ENCODE data around the gene NUP98.
"Not testable (repeated sequence)": the region's sequence is repeated elsewhere in the genome, so short reads cannot be mapped to it uniquely, and the experiment has no call there.

NUP98 gene

DNA sequence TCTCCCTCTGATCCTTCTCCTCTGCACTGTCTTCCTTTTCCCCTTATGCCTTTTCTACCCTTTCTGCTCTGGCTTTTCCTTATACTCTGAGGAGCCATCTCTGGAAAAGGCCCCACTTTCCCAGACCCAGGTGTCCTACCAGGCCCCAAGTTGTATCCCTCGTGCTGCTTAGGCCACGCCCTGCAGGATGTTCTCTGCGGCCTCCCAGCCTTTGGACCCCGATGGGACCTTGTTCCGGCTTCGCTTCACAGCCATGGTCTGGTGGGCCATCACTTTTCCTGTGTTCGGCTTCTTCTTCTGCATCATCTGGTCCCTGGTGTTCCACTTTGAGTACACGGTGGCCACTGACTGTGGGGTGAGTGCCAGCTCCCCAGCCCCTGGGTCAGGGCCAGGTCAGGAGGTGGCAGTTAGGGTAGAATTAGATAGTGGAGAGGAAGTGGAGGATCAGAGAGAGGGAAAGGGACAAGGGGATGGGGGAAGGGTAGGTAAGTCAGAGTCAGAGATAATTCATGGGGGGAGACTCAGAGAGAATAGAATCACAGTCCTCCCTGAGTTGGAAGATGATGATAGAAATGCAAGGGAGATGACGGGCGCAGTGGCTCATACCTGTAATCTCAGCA is 19.9 kb upstream of the NUP98 start:
- H3K4me3 ChIP-seq (ENCODE audit: low read depth, low read length) = no peak overlapping the region
- TF ChIP-seq, protein P1, sequence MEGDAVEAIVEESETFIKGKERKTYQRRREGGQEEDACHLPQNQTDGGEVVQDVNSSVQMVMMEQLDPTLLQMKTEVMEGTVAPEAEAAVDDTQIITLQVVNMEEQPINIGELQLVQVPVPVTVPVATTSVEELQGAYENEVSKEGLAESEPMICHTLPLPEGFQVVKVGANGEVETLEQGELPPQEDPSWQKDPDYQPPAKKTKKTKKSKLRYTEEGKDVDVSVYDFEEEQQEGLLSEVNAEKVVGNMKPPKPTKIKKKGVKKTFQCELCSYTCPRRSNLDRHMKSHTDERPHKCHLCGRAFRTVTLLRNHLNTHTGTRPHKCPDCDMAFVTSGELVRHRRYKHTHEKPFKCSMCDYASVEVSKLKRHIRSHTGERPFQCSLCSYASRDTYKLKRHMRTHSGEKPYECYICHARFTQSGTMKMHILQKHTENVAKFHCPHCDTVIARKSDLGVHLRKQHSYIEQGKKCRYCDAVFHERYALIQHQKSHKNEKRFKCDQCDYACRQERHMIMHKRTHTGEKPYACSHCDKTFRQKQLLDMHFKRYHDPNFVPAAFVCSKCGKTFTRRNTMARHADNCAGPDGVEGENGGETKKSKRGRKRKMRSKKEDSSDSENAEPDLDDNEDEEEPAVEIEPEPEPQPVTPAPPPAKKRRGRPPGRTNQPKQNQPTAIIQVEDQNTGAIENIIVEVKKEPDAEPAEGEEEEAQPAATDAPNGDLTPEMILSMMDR (IDR thresholded peaks at IDR 0.05; ENCODE audit: low read depth, low read length) = no peak

DNA sequence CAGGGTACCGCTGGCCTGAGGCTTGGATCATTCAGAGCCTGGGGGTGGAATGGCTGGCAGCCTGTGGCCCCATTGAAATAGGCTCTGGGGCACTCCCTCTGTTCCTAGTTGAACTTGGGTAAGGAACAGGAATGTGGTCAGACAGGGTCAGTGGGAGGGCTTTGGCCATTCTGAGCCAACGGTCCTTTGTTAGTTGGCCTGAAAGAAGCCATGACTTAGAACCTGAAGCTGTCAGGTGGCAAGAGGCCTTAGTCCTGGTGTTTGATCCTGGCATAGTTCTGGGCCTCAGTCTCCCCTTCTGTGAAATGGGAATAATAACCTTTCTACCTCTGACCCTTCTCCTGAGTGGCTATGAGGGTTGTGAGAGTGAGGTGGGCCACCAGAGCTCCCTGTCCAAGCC is 19.3 kb upstream of the NUP98 start:
- TF ChIP-seq, protein P1 (IDR thresholded peaks at IDR 0.05; ENCODE audit: low read depth, low read length) = no peak
- H3K4me3 ChIP-seq (ENCODE audit: low read depth, low read length) = no peak overlapping the region

DNA sequence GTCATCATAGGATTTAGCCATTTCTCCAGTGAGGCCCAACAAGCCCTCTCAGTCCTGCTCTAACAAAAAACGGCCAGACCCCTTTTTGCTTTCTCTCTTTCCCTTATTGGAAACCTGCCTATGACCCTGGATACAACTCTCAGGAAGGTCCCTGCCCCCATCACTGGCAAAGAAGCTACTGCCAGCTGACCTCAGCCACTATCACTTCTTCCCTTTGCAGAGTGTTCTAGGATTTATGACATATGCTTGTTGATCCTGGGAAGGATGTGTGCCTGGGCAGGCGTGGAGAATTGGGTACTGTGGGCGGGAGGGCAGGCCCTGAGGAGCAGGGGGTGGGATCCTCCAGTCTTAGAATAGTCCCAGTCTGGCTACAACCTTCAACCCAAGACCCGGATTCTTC is 18.5 kb upstream of the NUP98 start:
- TF ChIP-seq, protein P1 (IDR thresholded peaks at IDR 0.05; ENCODE audit: low read depth, low read length) = no peak
- no peak overlapping the region for H3K4me3 ChIP-seq (ENCODE audit: low read depth, low read length)

DNA sequence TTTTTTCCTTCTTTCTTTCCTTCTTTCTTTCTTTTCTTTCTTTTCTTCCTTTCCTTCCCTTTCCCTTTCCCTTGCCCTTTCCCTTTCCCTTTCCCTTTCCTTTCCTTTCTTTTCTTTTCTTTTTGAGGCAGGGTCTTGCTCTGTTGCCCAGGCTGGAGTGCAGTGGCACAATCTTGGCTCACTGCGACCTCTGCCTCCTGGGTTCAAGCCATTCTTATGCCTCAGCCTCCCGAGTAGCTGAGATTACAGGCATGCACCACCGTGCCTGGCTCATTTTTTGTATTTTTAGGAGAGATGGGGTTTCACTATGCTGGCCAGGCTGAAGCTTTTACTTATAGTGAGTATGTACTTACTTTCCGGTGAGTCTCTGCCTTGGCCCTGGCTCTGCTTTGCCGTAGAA is 17.5 kb upstream of the NUP98 start:
- not testable (repeated sequence) for H3K4me3 ChIP-seq (ENCODE audit: low read depth, low read length)

DNA sequence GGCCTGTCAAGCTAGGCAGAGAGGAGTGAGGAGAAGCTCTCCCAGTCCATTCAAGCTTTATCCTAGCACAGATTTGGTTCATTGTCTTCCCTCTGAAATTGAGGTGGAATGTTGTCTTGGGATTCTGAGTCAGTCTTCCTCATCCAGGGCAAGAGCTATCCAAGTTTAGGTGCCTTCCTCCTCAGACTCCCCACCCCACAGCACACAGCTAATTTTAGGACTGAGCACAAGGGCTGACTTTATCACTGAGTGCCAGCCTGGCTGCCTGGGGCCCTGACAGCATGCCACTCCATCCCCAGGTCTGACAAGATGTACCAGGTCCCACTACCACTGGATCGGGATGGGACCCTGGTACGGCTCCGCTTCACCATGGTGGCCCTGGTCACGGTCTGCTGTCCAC is 13.6 kb upstream of the NUP98 start:
- TF ChIP-seq, protein P1 (IDR thresholded peaks at IDR 0.05; ENCODE audit: low read depth, low read length) = no peak
- no peak overlapping the region for H3K4me3 ChIP-seq (ENCODE audit: low read depth, low read length)

DNA sequence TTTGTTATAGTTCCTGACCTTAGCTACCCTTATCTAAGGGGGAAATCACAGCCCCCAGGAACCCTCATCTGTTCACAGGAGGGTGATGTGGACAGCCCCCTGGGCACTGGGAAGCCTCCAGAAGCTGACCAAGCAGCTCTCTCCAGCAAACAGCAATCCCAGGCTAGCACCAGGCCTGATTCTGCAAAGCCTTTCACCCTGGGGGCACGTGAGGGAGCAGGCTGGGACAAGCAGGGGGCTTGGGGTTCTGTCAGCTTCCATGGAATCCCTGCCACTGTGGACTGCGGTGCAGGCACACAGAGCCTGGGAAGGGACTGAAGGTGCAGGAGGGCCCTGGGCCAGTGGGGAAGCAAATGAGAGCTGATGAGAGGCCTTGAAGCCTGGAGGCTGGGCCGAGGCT is 13.1 kb upstream of the NUP98 start:
- TF ChIP-seq, protein P1 (IDR thresholded peaks at IDR 0.05; ENCODE audit: low read depth, low read length) = no peak
- H3K4me3 ChIP-seq (ENCODE audit: low read depth, low read length) = no peak overlapping the region

DNA sequence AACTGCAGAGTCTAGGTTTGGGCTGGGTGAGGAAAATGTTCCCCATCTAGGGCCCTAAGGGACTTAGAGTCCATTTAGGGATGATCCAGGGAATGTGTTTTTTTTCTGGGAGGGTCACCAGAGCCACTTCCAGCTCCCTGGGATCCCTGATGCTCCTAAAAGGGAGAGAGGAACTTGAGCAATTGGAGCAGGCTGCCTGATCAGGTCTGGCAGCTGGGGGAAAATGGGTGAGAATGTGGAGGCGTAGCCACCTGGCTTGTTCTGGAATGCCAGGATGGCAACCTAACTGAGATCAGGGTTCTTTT is 12.2 kb upstream of the NUP98 start:
- no peak overlapping the region for H3K4me3 ChIP-seq (ENCODE audit: low read depth, low read length)

More for the DNA sequence above, 12.2 kb upstream of the NUP98 start:
- TF ChIP-seq, protein P1 (IDR thresholded peaks at IDR 0.05; ENCODE audit: low read depth, low read length) = no peak

All from WI38 (cell line).